GM21723 (cell line): ENCODE measurements around the gene RBM42.
"Not testable (repeated sequence)": the region's sequence is repeated elsewhere in the genome, so short reads cannot be mapped to it uniquely, and the experiment has no call there.

Experiments used
- ATAC-seq: cut with Tn5 transposase; IDR thresholded peaks from one replicate; pipeline ENCODE4 v1.9.1; 2021; ENCODE audit warnings: mild to moderate bottlenecking, moderate library complexity; ENCODE audit not compliant: unreplicated experiment

RBM42 gene, protein sequence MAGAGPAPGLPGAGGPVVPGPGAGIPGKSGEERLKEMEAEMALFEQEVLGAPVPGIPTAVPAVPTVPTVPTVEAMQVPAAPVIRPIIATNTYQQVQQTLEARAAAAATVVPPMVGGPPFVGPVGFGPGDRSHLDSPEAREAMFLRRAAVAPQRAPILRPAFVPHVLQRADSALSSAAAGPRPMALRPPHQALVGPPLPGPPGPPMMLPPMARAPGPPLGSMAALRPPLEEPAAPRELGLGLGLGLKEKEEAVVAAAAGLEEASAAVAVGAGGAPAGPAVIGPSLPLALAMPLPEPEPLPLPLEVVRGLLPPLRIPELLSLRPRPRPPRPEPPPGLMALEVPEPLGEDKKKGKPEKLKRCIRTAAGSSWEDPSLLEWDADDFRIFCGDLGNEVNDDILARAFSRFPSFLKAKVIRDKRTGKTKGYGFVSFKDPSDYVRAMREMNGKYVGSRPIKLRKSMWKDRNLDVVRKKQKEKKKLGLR

DNA sequence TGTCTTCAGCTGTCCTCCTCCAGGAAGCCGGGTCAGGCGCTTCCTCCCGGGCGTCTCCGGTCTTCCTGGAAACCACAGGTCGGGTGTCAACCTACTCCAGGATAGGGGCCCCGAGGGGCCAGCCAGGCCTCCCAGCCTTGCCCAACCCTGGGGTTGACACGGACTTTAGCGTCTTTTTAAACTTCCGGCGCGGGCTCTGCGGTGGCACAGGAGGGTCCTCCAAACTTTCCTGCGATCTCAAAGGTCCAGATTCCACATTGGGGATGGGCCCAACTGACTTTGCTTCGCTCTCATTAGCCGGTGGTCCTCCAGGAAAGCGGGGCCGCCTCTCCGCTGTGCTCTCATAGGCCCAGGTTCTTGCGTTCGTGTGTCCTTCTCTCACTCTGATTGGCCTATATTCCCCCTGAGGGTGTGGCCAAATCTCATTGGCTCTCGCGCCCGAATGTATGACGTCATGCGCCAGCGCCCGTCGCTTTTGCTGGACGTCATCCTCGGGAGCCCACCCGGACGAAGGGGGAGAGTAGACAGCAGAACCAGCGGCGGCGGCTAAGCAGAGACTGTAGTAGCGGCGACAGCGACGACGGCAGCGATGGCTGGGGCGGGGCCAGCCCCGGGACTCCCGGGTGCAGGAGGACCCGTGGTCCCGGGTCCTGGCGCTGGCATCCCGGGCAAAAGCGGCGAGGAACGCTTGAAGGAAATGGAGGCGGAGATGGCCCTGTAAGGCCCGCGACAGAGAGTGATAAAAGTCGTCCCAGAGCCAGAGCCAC lies at the start of gene RBM42:
Gene RBM42, plus strand, starts transcription at position 472 of the 767 bp plus-strand sequence. Its CDS starts 118 bp downstream, at position 590.
- peak; percentile 82 for ATAC-seq

DNA sequence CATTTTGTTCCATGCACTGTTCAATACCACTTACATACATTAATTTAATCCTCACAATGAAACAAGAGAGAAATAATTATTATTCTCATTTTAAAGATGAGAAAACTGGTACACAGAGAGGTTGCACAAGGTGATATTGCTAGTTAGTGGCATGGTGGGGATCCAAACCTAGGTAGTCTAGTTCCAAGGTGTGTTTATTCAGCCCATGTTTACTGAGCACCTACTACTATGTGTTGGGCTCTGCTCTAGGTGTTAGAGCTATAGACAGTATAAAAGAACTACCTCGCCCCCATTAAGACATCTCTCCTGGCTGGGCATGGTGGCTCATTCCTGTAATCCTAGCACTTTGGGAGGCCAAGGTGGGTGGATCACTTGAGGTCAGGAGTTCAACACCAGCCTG lies 46.1 kb upstream of the RBM42 start:
- ATAC-seq, result no peak

DNA sequence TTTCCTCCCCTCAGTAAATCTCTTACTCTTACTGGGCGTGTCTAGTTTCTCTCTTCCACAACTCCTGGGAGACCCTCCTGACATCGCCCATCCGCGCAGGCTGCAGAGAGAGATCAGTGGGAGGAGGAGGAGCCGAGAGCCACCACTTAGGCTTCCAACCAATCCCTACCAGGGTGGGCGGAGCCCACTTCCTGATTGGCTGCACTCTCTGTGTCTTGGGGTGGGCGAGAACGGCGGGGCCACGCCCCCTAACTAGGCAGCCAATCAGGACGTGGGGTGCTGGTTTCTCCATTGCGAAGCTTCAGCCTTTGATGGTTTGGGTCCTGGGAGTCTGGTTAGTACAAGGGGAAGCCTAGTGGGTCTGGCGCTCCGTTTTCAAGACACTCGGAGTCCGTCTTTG lies 43.0 kb upstream of the RBM42 start, which contains the start of gene PMIS2:
Gene PMIS2, plus strand, starts transcription at position 326 of the 400 bp plus-strand sequence. CDS start 87 bp downstream, outside the sequence.
- ATAC-seq, result no peak

DNA sequence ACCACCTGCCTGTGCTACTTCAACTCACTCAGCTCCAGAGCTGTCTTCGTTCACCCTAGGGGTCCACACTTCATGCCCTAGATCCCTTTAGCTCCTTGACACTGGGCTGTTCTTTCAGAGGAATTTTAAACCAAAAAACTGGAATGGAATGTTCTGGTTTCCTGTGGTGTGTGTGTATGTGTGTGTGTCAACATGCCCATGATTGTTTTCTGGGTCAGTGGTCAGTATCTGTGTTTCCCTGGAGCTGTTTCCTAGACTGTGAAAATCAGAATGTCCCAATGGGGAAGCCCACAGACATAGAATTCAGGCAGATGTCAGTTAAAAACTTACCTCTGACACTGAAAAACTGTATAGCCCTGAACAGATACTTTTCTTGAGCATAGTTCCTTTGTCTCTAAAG lies 41.5 kb upstream of the RBM42 start:
- ATAC-seq, result no peak

DNA sequence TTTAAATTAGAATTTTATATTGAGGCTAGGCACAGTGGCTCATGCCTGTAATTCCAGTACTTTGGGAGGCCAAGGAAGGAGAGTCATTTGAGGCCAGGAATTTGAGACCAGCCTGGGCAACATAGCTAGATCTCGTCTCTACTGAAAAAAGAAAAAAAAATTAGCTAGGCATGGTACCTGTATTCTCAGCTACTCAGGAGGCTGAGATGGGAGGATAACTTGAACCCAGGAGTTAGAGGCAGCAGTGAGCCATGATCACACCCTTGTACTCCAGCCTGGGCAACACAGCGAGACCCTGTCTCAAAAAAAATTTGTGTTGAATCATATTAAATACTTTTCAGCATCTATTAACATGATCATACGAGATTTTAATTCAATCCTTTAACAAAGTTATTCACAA lies 38.0 kb upstream of the RBM42 start:
- no peak for ATAC-seq

DNA sequence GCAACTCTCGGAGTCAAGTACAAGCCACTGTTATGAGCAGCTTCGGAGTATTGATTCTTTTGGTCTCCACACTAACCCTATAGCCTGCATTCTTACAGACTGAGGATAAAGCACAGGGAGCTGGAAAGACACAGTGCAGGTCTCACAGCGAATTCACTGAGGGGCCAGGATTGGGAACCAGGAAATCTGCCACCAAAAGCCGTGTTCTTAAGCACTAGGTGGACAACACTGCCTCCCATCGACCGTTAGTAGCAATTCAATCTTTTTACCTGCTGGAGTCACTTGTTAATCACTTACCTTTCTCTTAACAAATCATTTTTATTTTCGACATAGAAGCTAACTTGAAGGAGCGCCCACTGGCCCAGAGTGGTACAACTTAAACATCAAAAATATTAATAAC lies 36.6 kb upstream of the RBM42 start:
- ATAC-seq, result no peak

DNA sequence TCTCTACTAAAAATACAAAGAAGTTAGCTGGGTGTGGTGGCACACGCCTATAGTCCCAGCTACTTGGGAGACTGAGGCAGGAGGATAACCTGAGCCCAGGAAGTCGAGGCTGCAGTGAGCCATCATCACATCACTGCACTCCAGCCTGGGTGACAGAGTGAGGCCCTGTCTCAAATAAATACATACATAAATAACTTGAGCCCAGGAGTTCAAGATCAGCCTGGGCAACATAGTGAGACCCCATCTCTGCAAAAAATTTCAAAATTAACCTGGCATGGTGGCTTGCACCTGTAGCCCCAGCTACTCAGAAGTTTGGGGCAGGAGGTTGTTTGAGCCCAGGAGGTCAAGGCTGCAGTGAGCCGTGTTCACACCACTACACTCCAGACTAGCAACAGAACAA lies 33.8 kb upstream of the RBM42 start:
- ATAC-seq, result not testable (repeated sequence)

DNA sequence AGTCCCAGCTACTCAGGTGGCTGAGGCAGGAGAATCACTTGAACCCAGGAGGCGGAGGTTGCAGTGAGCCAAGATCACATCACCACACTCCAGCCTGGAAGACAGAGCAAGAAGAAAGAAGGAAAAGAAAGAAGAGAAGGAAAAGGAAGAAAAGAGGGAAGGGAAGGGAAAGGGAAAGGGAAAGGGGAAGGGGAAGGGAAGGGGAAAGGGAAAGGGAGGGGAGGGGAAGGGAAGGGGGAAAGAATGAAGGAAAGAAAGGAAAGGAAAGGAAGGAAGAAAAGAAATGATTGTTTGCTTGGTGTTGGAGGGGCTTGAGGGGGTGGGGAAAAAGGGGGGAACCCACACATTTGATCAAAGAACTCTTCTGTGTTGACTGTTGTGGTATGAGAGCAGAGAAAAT lies 32.9 kb upstream of the RBM42 start:
- no peak for ATAC-seq

DNA sequence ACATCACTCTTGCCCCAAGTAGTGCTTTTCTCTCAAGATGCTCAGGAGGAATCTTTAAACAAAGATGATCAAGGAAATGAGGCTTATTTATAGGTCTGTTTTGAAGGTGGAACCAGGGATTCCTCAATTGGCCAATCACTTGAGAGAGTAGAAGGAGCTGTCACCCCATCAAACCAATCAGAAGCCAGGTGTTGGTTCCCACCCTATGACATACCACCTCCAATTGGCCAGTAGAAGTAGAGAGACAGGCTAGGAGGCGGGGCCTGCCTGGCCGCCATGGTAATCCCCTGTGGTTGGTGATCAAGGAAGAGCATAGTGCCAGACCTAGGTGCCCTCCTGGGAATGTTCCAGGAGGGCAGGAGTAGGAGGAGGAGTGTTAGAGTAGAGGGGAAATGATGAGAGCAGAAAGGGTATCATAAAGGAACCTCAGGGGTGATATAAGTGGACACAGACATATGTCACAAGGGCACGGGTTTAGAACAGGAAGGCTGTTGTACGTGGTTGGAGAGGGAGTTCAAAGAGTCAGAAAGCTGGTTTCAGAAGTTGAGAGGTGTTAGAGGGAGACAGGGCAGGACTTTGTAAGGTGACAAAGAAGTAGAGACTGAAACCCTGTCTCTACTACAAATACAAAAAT lies 32.4 kb upstream of the RBM42 start:
- no peak for ATAC-seq

DNA sequence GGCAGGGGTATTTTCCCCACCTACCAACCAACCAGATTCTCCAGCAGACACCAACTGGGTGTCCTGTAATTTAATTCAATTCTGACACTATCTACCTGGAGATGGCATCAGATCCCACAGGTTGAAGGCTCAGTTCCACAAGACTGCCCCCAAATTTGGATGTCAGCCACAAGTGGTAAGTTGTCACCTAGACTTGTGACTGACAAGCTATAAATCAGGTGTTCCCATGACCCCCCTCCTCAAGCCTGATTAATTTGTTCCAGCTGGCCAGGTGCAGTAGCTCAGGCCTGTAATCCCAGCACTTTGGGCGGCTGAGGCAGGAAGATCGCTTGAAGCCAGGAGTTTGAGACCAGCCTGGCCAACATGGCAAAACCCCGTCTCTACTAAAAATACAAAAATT lies 26.9 kb upstream of the RBM42 start:
- ATAC-seq, result no peak

DNA sequence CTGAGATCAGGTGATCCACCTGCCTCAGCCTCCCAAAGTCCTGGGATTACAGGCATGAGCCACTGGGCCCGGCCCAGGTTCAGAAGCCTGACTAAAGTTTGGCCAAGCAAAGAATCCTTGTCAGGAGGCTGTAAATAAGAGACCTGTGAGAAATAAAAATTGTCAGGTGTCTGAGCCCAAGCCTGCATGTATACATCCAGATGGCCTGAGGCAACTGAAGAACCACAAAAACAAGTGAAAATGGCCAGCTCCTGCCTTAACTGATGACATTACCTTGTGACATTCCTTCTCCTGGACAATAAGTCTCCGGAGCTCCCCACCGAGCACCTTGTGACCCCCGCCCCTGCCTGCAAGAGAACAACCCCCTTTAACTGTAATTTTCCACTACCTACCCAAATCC lies 24.4 kb upstream of the RBM42 start:
- not testable (repeated sequence) for ATAC-seq

DNA sequence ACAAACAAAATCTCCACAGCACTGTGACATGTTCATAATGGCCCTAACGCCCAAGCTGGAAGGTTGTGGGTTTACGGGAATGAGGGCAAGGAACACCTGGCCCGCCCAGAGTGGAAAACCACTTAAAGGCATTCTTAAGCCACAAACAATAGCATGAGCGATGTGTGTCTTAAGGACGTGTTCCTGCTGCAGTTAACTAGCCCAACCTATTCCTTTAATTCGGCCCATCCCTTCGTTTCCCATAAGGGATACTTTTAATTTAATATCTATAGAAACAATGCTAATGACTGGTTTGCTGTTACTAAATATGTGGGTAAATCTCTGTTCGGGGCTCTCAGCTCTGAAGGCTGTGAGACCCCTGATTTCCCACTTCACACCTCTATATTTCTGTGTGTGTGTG lies 21.7 kb upstream of the RBM42 start:
- ATAC-seq, result not testable (repeated sequence)

DNA sequence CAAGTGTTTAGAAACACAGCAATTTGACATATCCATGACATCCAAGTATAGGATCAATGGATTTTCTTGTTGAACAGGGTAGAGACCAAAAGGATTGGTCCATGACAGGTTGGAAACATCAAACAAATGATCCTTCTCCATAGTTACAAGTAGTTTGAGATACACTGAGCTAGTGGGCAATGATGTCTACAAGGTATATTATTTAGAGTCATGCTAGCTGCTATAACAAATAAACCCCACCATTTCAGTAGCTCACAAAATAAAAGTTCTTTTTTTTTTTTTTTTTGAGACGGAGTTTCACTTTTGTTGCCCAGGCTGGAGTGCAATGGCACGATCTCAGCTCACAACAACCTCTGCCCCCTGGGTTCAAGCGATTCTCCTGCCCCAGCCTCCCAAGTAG lies 21.2 kb upstream of the RBM42 start:
- ATAC-seq, result no peak

DNA sequence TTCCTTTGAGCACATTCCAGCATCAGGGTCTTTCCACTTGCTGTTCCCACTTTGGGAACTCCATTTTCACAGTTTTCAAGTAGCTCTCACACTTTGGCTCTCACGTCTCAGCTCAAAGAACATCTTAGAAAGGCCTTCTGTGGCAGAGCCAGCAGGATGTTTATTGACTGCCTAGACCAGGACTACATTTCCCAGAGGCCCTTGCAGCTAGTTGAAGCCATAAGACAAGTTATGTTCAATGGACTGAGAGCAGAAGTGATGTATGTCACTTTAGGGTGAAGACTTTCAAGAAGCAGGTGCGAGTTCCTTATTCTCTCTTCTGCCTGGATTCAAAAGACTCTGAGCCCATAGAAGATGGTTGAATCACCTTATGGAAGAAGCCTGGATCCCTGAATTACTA lies 20.6 kb upstream of the RBM42 start:
- ATAC-seq, result no peak

DNA sequence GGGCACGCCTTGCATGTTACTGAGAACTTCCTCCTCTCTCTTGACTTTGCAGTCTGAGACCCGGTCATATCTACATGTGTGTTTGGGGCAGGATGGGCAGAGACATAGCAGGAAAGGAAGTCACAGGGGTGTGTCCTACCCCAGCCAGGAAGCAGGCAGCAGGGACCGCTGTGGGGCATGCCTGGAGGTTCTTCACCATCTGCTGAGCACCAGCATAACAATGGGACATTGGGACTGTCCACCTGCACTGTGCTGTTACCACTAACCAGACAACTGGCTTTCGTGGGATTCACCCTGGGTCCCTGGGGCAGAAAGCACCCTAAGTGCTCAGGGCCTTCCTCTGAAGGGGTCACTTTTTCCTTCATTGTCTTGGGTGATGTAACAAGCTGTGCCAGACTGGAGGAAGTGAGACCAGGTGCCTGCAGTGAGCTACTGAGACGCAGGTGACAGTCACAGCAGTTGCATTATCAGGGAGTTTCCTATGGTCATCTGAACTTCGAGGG lies 18.9 kb upstream of the RBM42 start:
- ATAC-seq, result no peak

DNA sequence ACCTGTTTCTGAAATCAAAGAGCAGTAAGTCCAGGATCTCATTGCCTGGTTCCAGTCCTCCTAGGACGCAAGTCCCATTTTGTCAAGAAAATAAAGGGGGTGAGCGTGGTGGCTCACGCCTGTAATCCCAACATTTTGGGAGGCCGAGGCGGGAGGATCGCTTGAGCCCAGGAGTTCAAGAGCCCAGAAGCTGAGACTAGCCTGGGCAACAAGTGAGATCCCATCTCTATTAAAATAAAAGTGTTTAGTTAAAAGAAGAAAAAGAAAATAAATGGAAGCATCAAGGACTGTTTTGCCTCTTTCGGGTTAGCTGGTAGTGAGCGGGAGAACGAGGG lies 16.6 kb upstream of the RBM42 start:
- no peak for ATAC-seq

DNA sequence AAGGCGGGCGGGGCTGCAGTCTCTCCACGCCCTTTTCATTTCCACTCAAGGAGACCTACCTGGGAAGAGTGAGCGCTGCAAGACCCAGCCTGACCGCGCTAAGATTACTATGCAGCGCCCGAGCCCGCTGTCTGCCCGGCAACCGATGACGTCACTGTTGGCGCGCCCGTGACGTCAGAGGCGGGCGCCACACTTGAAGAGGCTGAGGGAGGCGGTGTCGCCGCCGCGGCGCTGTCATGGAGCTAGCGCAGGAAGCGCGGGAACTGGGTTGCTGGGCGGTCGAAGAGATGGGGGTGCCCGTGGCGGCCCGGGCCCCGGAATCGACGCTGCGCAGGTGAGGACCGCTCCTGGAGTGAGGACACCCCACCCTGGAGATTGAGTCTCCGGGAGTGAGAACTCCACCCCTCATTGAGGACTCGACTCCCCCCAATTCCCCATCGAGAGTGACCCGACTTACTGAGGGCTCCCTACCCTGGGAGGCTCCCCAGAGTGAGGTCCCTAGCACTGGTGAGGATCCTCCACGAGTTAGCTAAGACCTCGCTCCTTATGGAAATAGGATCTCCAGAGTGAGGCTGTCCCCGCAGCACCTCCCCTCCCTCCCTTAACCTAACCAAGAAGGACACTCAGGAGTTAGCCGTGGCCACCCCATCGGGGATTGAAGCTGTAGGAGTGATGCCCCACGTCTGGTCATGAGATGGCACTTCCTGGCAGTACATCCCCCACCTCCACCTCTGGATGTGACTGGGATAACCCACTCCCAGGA lies 16.1 kb upstream of the RBM42 start, which contains the start of gene HAUS5:
Gene HAUS5, plus strand, starts transcription at position 177 of the 763 bp plus-strand sequence. Its CDS starts 60 bp downstream, at position 237.
- peak; percentile 78 for ATAC-seq

DNA sequence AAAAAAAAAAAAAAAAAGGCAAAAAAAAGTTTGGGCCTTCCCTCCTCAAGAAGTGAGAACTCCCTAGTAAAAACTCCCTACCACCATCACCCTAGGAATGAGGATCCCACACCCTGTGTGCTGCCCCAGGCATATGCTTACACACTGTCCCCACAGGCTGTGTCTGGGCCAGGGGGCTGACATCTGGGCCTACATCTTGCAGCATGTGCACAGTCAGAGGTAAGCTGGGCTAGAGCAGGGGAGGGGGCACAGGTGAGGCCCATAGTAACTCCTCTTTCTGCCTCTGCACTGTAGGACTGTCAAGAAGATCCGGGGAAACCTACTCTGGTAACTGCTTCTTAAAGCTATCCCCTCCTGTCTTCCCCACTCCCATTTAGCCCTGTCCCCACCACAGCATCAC lies 15.3 kb upstream of the RBM42 start:
- ATAC-seq, result no peak

DNA sequence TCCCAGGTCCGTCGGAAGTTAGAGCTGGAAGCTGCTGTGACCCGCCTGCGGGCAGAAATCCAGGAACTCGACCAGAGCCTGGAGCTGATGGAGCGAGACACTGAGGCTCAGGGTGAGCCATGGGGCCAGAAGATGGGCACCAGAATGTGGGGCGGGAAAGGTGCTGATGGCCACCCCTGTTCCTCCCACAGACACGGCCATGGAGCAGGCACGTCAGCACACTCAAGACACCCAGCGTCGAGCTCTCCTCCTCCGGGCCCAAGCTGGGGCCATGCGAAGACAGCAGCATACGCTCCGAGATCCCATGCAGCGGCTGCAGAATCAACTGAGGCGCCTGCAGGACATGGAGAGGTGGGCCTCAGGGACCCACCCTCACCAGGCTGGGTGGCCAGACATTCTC lies 13.8 kb upstream of the RBM42 start:
- no peak for ATAC-seq

DNA sequence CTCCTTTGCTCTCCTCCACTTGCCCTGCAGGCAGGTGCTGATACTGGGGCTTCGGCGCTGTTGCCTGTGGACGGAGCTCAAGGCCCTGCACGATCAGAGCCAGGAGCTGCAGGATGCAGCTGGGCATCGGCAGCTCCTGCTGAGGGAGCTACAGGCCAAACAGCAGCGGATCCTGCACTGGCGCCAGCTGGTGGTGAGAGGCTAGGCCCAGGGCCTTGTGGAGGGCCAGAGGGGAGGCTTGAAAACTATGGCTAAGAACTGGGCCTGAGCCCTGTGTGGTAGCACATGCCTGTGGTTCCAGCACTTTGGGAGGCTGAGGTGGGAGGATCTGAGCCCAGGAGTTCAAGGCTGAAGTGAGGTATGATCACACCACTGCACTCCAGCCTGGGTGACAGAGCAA lies 10.0 kb upstream of the RBM42 start:
- no peak for ATAC-seq
